Kidney glomerular epithelial cell (primary cell): ENCODE data around the gene KLK2.
"Not testable (repeated sequence)": the region's sequence is repeated elsewhere in the genome, so short reads cannot be mapped to it uniquely, and the experiment has no call there.

ENCODE experiments used
- DNase-seq: peaks from one replicate; lab custom pipeline; 2025; lab: John Stamatoyannopoulos, UW

KLK2 gene

DNA sequence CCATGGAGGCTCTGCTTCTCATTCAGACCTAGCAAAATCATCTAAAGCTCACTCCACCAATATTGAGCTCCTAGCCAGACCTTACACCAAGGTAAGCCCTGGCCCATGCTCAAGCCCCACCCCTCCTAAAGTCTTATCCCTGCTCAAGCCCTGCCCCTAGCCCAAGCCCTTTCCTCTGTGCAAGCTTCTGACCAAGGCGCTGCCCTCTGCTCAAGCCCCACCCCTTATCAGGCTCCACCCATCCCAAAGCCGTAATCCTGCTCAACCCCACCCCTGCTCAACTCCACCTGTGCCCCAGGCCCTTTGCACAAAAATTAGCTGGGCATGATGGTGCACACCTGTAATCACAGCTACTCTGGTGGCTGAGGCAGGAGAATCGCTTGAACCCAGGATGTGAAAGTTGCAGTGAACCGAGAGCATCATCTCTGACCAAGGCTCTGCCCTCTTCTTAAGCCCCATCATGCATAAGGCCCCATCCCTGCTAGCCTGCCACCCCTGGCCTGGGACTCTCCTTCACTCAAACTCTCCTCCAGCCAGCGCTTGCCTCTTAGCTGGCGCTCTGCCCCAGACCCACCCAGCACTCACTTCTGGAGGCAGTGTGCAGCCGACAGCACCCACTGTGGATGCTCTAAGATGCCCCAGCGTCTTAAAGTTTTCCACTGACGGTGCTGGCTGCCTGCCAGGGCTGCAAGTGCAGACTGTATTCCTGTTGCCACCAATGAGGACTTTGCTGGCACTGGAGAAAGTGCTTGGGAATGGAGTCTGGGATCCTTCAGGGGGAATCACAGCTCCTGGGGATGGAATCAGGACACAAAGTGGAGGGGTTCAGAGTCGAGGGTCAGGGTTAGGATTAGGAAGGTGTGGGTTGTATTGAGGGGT, 21.5 kb downstream of the KLK2 start:
- DNase-seq: no peak

DNA sequence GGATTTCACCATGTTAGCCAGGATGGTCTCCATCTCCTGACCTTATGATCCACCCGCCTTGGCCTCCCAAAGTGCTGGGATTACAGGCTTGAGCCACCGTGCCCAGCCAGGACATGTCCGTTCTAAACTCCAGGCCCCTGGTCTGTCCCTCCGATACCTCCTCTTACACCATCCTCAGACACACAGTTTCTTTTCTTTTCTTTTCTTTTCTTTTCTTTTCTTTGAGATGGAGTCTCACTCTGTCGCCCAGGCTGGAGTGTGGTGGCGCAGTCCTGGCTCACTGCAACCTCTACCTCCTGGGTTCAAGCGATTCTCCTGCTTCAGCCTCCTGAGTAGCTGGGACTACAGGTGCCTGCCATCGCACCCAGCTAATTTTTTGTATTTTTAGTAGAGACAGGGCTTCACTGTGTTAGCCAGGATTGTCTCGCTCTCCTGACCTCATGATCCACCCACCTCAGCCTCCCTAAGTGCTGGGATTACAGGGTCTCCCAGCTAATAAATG, 22.9 kb downstream of the KLK2 start:
- DNase-seq: not testable (repeated sequence)

DNA sequence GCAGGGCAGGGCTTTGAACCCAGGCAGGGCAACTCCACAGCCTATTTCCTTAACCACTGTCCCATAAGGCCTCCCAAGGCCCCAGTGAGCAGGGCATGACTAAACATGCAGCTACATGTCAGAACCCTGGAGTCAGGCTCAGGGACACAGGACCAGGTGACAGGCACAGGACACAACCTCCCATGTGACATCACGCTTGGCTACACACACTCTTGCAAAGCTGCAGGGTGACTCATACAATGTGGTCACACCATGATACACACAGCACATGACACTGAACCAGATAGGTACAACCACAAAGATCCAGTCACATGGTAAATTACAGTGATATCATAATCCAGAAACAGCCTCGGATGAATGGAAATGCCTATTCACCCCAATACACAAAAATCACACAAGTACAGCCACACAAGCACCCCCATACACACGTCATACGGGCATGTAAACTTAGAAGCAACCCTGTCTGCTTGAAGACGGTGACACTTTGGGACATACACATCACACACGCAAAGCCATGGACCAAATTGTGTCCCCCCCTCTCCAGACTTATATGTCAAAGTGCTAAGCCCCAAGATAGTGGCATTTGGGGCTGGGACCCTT, 23.5 kb downstream of the KLK2 start:
- peak; percentile 75 for DNase-seq

DNA sequence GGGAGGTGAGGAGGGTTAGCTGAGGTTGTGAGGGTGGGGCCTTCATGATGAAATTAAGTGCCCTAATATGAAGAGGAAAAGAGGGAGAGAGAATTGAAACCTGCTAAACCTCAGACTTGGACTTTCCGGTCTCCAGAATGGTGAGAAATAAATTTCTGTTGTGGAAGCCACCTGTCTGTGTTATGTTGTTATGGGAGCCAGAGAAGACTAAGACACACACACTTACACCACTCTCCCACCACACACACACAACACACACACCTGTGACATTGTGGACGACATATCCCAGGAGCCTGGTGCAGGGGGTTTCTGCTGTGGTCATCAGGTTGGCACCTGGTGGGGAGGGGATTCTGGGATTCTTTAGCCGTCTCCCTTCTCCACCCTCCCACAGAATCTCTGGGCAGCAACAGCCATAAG, 24.0 kb downstream of the KLK2 start:
- no peak for DNase-seq

DNA sequence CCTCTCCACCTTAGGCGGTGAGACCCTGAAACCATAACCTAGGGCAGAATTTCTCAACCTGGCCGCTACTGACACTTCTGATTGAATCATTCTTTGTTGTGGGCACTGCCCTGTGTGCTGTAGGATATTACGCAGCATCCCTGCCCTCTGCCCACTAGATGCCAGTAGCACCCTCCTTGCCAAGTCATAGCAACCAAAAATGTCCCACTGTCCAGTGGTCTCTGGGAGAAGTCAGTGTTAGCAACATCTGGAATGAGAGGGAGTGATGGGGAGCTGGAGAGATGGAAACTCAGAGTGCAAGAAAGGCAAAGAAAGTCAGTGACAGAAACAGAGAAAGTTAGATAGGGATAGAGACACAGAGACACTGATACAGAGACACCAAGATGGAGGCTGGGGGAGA, 24.4 kb downstream of the KLK2 start:
- DNase-seq: no peak

DNA sequence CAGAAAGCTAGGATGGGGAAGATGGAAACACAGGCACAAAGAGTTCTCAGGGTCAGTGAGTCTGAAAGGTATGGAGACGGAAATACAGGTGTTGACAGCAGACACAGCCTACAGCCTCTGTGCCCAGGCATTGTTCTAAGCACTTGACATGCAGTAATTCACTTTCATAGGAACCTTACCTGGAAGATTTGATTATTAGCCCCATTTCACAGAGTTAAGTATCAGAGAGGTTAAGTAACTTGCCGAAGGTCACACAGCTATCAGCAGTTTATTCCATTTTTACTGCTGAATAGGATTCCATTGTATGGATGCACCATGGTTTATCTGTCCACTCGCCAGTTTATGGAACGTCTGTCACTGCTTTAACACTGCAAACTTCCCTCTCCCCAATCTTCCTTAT, 24.8 kb downstream of the KLK2 start:
- no peak for DNase-seq

DNA sequence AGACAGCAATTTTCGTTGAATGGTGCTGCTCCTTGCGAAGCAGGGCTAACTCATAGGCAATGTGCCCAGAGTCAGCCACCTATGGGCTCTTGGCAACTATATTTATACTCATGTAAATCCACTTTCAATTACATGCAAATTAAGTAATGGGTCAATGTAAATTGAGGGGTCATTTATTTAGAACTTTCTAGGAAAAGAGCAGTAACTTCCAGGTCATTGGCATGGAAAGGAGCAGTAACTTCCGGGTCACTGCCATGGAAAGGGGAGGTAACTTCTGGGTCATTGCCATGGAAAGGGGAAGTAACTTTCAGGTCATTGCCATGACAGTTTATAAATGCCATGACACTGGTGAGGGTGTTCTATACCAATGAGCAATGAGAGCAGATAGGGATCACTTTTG, 26.3 kb downstream of the KLK2 start:
- no peak for DNase-seq

DNA sequence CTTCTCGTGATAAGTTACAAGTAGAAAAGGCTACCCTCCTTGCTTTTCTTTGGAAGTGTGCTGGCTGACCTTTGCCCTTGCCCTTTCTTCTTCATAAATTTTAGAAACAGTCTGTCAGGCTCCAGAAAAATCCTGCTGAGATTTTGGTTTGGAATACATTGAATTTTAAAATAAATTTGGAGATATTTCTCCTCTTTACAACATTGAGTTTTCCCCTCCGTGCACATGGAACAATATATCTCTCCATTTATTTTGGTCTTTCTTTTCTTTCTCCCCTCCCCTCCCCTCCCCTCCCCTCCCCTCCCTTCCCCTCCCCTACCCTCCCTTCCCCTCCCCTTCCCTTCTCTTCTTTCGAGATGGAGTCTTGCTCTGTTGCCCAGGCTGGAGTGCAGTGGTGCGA, 29.4 kb downstream of the KLK2 start:
- no peak for DNase-seq

DNA sequence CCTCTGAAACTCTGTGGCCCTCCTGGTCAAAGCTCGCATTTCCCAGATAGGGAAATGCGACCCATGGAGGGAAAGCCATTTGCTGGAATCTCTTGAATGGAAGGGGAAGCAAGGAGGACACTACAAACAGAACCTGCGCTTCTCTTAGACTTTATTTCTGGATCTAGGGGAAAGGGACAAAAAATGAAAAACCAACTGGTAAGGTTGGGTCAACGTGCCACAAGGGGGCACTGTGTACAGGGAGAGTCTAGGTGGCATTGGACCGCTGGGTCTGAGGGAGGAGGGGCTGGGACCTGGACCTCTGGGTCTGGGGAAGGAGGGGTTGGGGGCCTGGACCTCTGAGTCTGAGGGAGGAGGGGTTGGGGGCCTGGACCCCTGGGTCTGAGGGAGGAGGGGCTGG, 33.0 kb downstream of the KLK2 start:
- DNase-seq: no peak

DNA sequence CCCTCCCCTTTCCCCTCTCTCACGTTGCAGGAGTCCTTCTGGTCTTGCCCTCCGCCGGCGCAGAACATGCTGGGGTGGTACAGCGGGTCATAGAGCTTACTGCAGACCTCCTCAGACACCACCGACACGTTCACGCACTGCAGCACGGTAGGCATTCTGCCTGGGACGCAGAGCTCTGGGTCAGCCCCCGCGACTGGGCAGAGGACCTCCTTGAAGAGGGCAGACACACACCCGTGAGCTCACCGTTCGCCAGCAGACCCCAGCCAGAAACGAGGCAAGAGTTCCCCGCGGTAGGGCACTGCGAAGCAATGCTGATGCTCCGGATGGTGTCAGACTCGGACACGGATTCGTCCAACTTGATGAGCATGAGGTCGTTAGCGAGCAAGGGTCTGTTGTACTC, 35.1 kb downstream of the KLK2 start:
- no peak for DNase-seq

DNA sequence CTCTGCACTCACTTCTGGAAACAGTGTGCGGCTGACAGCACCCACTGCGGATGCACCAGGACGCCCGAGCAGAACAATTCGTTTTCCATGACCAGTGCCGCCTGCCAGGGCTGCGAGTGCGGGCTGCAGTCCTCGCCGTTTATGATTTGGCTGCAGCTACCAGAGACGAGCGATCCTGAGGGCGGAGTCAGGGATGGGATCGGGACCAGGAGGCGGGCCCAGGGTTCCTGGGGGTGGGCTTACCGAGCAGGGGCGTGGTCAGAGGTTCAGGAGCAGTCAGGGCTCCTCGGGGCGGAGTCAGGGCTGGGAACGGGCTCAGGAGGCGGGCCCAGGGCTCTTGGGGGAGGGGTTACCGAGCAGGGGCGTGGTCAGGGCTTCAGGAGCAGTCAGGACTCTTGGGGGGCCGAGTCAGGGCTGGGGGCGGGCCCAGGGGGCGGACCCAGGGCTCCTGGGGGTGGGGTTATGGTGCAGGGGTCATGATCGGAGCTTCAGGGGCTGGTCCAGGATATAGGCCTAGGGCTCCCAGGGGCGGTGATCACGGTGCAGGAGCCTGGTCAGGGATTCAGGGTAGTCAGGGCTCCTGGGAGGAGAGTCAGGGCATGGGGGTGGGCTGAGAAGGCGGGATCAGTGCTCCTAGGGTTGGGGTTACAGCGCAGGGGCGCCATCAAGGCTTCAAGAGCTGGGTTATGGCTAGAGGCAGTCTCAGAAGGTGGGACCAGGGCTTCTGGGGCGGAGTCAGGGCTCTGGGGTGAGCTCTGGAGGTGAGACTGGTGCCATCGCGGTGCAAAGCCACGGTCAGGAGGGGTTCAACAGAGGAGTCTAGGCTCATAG, 36.2 kb downstream of the KLK2 start:
- DNase-seq: no peak

DNA sequence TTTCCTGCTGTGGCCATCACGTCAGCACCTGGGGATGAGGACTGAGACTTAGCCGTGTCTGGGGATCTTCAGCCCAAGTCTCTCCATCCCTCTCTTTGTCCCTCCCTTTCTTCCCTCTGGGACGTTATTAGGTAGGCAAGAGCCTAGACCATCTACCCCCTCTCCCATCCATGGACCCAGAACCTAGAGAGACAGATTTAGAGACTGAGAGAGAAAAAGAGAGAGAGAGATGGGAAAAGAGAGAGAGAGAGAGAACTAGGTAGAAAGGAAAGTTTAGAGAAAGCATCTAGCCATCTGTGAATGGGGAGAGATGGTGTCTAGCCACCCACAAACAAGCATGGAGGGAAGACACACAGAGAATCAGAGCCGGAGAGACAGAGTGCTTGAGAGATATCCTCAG, 37.5 kb downstream of the KLK2 start:
- DNase-seq: no peak

DNA sequence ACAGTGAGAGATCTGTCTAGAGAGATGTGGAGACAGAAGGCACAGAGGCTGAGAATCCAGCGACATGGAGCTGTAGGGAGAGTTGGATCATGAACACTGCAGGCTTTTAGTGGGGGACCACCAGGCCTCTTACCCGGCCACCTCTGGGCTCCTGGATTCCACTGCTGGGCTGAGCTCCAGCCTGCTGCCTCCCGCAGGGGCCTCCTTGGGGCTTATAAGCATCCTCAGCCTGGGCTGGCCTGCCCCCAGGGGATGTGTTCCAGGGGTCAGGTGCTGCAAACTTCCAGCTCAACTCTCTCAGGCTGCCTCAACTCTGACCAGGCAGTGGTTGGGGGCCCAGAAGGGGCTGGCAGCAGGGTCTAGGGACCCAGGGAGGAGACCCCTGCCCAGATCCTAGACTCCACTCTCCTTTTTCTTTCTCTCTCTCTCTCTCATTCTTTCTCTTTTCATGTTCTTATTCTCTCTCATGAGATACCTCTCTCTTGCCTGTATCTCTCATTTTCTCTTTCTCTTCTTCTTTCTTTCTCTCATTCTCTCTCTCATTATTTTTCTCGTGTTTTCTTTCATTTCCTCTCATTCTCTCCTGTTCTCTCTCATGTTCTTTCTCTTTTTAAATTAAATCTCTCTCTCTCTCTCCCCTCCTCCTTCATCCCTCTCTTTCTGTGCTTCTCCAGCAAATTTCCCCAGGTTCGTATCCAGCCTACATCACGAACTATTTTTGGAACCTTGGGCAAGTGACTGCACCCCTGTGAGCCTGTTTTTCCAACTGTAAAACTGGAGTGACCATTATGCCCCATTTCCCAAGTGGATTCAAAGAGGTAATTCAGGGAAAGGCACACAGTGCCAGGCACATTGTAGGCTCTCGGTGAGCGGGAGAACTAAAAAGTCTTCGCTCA, 38.2 kb downstream of the KLK2 start, which contains the start of gene KLK4:
KLK4 (minus strand) TSS at position 190 of the 896 bp plus-strand sequence. CDS start 657 bp downstream, outside the sequence.
- no peak for DNase-seq

DNA sequence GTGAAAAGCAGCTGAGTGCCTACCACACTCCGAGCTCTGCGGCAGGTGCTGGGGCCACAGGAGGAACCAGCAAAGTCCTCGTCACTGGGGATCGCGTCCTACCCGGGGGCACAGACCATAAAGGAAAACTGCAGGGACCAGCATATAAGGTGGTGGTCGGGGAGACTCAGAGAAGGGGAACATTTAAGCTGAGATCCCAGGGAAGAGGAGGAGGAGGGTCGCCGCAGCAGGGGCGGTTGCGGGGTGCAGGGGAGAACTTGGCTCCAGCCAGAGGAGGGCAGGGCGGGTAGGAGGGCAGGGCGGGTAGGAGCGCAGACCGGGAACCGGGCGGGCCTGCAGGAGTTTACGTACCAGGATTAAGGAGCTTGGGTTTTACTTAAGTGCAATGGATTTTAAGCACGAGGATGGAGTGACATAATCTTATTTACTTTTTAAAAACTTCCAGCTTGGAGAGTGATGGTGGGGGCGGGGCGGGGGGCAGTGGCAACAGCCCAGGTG, 38.9 kb downstream of the KLK2 start:
- no peak for DNase-seq

DNA sequence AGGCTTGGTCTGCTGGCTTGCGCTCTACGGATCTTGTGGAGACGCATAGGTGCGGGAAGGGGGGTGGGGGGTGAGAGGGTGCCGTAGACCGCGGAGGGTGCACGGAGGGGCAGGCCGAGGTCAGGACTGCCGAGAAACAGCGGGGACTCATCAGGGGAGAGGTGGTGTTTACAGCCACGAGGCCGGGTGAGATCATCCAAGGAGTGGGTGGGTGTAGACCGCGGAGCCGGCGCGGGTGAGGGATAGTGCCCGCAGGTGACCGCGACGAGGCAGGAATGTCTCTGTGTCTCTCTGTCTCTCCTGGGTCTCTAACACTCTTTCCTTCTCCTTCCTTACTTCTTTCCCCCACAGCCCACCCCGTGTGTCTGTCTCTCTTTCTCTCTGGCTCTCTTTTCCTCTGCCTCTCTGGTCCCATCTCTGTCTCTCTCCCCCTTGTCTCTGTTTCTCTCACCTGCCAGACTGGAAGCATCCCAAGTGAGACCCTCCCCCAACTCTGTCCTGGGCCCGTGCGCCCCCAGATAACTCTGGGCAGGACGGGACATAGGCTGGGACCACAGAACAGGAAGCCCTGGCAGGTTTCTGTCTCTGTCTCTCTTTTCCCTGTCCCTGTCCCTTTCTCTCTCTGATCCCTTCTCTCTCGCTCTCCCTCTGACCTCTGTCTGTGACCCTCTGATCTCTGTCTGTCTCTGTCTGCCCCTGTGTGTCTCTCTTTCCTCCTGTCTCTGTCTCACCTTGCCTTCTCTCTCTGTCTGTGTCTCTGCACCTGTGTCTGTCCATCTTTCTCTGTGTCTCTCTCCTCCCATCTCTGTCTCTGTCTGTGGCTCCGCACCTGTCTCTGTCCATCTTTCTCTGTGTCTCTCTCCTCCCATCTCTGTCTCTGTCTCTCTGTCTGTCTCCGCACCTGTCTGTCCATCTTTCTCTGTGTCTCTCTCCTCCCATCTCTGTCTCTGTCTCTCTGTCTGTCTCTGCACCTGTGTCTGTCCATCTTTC, 39.8 kb downstream of the KLK2 start:
- no peak for DNase-seq

DNA sequence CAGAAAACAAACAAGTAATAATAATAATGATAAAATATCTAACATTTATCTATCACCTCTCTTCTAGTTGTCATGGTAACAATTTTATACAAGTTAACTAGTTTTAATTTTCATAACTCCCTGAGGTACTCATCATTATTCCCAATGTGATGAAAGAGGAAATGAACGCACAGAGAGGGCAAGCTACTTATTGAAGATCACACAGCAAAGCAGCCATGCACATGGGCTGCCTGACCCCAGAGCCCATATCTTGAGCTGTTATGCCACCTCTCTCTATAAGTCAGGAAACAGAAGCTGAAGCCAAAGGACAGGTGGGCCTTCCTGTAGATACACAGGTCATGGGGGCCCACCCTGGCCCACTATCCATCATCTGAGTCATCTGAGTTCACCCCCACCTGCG, 42.8 kb downstream of the KLK2 start:
- no peak for DNase-seq

DNA sequence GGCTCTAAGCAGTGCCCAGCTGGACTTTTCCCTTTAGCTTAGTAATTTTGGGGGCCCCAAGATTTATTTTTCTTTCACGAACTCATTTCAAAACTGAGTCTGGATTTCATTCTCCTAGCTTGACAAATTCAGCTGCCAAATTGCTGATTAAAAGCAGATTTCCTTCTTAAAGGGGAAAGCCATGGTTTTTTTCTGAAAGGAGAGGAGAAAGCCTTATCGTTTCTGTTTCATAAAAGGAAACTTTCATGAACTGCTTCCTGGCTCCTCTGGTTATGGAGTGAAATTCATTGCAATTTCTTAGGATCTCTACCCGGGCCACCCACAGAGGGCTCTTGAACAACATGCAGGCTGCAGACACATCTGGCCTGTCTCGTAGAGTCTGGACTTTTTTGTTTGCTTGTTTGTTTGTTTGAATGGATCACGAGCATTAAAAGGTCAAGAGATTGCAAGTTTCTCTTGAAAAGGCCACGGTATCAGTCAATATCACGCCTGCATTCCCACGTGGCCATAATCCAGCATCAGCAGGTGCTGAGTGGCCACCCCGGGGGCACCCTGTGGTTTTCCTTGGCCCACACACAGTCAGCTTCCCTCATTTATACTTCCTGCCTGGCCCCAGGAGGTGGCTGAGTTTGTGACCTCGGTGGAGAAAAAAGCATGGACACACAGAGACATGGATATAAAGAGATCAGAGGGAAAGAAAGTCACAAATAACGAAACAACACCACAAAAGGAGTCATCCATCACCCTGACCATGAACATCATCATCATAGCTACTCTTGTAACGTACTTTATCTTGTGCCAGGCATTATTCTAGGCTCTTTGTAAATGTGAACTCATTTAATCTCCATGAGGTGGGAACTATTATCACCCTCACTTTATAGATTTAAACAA, 48.4 kb downstream of the KLK2 start:
- DNase-seq: no peak

DNA sequence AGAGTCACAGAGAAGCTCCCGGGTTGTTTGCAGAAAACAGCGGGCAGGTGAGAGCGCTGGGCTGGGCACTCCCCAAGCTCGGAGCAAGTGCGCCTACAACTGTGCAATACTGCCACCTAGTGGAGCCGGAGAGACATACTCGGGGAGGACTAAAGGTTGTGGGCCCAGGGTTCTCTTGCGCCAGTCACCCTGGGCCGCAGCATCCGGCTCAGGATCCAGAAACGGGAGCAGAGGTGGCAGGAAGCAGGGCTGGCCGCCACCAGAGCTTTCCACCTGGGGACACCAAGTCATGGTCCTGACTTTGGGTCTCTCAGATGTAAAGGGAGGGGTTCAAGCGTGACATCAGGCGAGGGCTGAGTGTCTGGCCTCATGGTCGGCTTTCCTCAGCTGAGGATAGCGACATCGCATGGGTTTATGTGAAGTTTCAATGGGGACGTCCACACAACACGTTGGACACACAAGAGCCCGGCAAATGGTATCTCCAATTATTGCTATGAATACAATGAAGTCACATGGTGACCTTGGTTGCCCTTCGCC, 49.1 kb downstream of the KLK2 start:
- peak; percentile 79 for DNase-seq

DNA sequence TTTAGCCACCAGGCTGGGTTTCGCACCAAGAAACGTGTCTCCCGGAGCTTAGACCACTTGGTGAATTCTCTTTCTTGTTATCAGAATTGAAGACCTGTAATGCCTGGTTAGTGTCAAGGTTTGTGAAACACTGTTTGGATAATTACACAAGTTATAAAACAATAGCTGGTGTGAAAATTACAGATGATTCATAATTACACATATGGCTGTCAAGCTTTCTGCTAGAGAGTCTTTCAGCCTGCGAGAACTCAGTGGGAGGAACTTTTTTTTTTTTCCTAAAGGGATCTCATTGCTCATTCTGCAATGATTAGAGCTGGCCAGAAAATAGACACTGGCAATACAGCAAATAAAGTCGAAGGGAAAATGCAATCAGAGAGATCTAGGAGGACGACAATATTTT, 51.3 kb downstream of the KLK2 start:
- no peak for DNase-seq
